Gastrocnemius medialis (tissue), 4 donors: Measurements from ENCODE around the gene SH3GL1. TPM values are rescaled to one million over a fixed set of nuclear protein-coding genes. Genes with fewer than 3 reads are reported as not detected.

Experiments
- ATAC-seq, 2 donors: fragments of 150-250 bp; one replicate each; pipeline ENCODE4 v1.9.1; 2016
- DNase-seq, 2 donors: peaks; one replicate each; pipeline ENCODE4 v3.0.0-alpha.2; 2019
- H3K27ac ChIP-seq, 4 donors: fragments of 200-600 bp; sonication (generic); 1 replicate in 1 of 4; 2 replicates in 3 of 4; pipeline ENCODE4 v1.5.1; 2016 to 2018; ENCODE audit warnings: mild to moderate bottlenecking in 2 of 4, moderate library complexity in 1 of 4
- H3K27me3 ChIP-seq, 3 donors: fragments of 200-600 bp; sonication (generic) in 2 of 3; 1 replicate in 1 of 3; 2 replicates in 2 of 3; pipeline versions ENCODE4 v1.5.1 to v1.6.0; 2016 to 2019; ENCODE audit warnings: mild to moderate bottlenecking in 1 of 3, moderate library complexity in 1 of 3
- H3K36me3 ChIP-seq, 2 donors: fragments of 200-600 bp; sonication (generic) in 1 of 2; one replicate each; pipeline ENCODE4 v1.5.1; 2017 to 2018
- H3K4me1 ChIP-seq, 2 donors: fragments of 200-600 bp; sonication (generic) in 1 of 2; one replicate each; pipeline ENCODE4 v1.5.1; 2016 to 2017; ENCODE audit warnings: mild to moderate bottlenecking in 2 of 2
- H3K4me3 ChIP-seq, 4 donors: fragments of 200-600 bp; sonication (generic) in 3 of 4; 1 replicate in 1 of 4; 2 replicates in 3 of 4; pipeline ENCODE4 v1.5.1; 2016 to 2019; ENCODE audit warnings: mild to moderate bottlenecking in 2 of 4
- H3K9me3 ChIP-seq, 3 donors: fragments of 200-600 bp; sonication (generic) in 2 of 3; 1 replicate in 1 of 3; 2 replicates in 2 of 3; pipeline ENCODE4 v1.5.1; 2016 to 2019
- POLR2A ChIP-seq, 2 donors: fragments of 450-650 bp; IDR thresholded peaks; one replicate each; pipeline ENCODE4 v1.6.1; 2017; ENCODE audit warnings: antibody characterized with exemption in 2 of 2, mild to moderate bottlenecking in 2 of 2, moderate library complexity in 2 of 2
- in situ Hi-C, 4 donors: fragments of 200-750 bp; cut with MboI; loops; one replicate each; pipeline versions ENCODE4 v1.15.0 to v1.8.0; 2017; ENCODE audit warnings: low sequenced_read_pairs in 4 of 4
- intact Hi-C: fragments of 100-400 bp; cut with DNase I; formaldehyde crosslinking; loops from one replicate; pipeline ENCODE4 v1.15.1; 2023; ENCODE audit warnings: low total_unique reads
- total RNA-seq, 4 donors: library from RNA; depleted of rRNA; stranded (reverse); fragments of >200 nt; gene quantifications; one replicate each; pipeline versions ENCODE4 v1.1.0 to v1.2.3, GENCODE V29; 2016
- TF ChIP-seq, protein P1 (sequence below), 5 experiments: fragments of 450-650 bp in 3 of 5; fragments of 200-600 bp in 2 of 5; sonication (generic) in 2 of 5; IDR thresholded peaks in 4 of 5; conservative IDR thresholded peaks in 1 of 5; 1 replicate in 4 of 5; 2 replicates in 1 of 5; pipeline ENCODE4 v1.5.1; 2016 to 2019; ENCODE audit warnings: antibody characterized with exemption in 5 of 5, mild to moderate bottlenecking in 3 of 5, moderate library complexity in 3 of 5

Gene SH3GL1
- total RNA-seq, 4 donors from 2014 or later = 11.6 to 19.4 (median 15.8) TPM

DNA sequence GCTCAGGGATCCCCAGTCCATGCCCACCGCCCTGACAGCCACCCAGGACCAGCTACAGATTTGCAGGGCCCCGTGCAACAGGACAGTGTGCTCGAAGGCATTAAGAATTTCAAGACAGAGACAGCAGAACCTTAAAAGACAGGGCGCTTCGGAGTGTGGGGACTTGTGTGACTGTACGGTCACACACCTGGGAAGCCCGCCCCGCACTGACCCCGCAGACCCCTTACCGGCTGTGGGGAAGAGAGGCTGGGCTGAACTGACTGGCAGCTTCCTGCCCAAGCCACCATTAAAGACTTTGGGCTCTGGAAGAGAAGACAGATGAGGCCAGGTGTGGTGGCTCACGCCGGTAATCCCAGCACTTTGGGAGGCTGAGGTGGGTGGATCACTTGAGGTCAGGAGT, 76.1 kb downstream of the SH3GL1 start:
- no peak for TF ChIP-seq POLR2A (IDR thresholded peaks at IDR 0.05)
- TF ChIP-seq, protein P1, sequence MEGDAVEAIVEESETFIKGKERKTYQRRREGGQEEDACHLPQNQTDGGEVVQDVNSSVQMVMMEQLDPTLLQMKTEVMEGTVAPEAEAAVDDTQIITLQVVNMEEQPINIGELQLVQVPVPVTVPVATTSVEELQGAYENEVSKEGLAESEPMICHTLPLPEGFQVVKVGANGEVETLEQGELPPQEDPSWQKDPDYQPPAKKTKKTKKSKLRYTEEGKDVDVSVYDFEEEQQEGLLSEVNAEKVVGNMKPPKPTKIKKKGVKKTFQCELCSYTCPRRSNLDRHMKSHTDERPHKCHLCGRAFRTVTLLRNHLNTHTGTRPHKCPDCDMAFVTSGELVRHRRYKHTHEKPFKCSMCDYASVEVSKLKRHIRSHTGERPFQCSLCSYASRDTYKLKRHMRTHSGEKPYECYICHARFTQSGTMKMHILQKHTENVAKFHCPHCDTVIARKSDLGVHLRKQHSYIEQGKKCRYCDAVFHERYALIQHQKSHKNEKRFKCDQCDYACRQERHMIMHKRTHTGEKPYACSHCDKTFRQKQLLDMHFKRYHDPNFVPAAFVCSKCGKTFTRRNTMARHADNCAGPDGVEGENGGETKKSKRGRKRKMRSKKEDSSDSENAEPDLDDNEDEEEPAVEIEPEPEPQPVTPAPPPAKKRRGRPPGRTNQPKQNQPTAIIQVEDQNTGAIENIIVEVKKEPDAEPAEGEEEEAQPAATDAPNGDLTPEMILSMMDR (IDR thresholded peaks at IDR 0.05 in 4 of 5, conservative IDR thresholded peaks at IDR 0.05 in 1 of 5) = no peak
- intact Hi-C loops = no loop called here
- Histone ChIP-seq H3K27me3 (peaks cover 11 to 17% (median 16%) of the 10 kb centered on the region in 3 donors), H3K4me3 (no peak overlapping the region), H3K4me1 (peaks cover 0 to 13% of the 10 kb centered on the region in 2 donors), H3K36me3 (no peaks in the 10 kb centered on the region), H3K27ac (no peak overlapping the region), H3K9me3 (no peaks in the 10 kb centered on the region)
- no peak for DNase-seq
- ATAC-seq = no peak
- in situ Hi-C loops = no loop called here

DNA sequence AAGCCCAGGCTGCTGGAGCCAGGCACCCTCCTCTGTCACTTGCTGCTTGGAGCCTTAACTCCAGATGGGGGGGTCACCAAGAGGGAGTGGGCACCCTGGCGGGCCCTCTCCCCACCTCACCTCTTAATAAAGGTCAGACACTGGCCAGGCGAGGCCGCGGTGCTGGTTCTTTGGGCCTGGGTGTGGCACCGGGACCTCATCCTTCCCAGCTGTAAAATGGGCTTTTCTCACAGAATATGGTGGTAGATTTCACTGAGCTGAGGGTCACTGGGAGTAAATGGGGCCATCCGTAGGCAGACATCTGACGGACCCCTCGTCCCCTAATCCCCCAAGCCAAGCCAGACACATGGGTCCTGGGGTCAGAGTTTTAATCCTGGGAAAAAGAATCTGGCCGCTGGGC, 76.7 kb downstream of the SH3GL1 start:
- H3K4me3 ChIP-seq = no peak overlapping the region
- no peak for ATAC-seq
- in situ Hi-C loops (no loop called here), intact Hi-C loops (no loop called here)
- H3K9me3 ChIP-seq = no peaks in the 10 kb centered on the region
- no peaks in the 10 kb centered on the region for H3K36me3 ChIP-seq
- peaks cover 0 to 13% of the 10 kb centered on the region in 2 donors for H3K4me1 ChIP-seq
- no peak overlapping the region for H3K27ac ChIP-seq
- TF ChIP-seq, protein P1 (IDR thresholded peaks at IDR 0.05 in 4 of 5, conservative IDR thresholded peaks at IDR 0.05 in 1 of 5) = no peak
- TF ChIP-seq POLR2A (IDR thresholded peaks at IDR 0.05) = no peak
- peaks cover 11 to 17% (median 16%) of the 10 kb centered on the region in 3 donors for H3K27me3 ChIP-seq
- no peak for DNase-seq

DNA sequence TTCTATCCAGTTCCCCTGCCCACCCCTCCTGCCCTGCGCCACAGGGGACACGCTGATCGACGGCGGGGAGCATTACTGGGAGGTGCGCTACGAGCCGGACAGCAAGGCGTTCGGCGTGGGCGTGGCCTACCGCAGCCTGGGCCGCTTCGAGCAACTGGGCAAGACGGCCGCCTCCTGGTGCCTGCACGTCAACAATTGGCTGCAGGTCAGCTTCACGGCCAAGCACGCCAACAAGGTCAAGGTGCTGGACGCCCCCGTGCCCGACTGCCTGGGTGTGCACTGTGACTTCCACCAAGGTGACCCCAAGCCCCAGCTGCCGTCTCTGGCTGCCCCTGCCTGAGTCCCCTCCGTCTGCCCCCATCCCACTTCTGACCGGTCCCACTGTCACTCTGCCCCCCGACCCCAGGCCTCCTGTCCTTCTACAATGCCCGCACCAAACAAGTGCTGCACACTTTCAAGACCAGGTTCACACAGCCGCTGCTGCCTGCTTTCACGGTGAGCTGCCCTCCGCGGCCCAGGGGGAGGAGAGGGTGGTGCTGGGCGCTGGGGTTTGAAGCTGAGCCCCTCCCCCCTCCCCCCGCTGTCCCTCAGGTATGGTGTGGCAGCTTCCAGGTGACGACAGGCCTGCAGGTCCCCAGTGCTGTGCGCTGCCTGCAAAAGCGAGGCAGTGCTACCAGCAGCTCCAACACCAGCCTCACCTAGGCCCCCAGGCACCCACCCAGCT, 77.2 kb downstream of the SH3GL1 start:
- intact Hi-C loops = no loop called here
- Histone ChIP-seq H3K36me3 (no peaks in the 10 kb centered on the region), H3K27me3 (peaks cover 11 to 17% (median 16%) of the 10 kb centered on the region in 3 donors), H3K9me3 (no peaks in the 10 kb centered on the region), H3K4me1 (peaks cover 0 to 13% of the 10 kb centered on the region in 2 donors), H3K4me3 (no peak overlapping the region), H3K27ac (no peak overlapping the region)
- in situ Hi-C loops = no loop called here
- no peak for TF ChIP-seq POLR2A (IDR thresholded peaks at IDR 0.05)
- TF ChIP-seq, protein P1 (IDR thresholded peaks at IDR 0.05 in 4 of 5, conservative IDR thresholded peaks at IDR 0.05 in 1 of 5) = no peak
- no peak for ATAC-seq
- no peak for DNase-seq

DNA sequence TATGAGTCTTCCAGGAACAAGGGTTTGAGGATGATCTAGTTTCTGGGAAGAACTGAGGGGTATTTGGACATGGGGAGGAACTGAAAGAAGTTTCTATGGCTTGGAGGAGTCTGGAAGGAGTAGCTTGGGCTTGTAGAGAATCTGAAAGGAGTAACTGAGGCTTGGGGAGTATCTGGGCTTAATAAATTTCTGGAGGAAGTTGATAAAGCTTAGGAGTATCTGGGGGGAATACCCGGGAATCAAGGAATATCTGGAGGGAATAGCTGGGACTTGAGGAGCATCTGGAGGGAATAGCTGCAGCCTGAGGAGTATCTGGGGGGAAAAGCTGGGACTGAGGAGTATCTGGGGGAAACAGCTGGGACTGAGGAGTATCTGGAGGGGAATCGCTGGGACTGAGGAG, 79.9 kb downstream of the SH3GL1 start:
- no peak overlapping the region for H3K27ac ChIP-seq
- intact Hi-C loops = no loop called here
- TF ChIP-seq, protein P1 (IDR thresholded peaks at IDR 0.05 in 4 of 5, conservative IDR thresholded peaks at IDR 0.05 in 1 of 5) = no peak
- no peak for TF ChIP-seq POLR2A (IDR thresholded peaks at IDR 0.05)
- H3K4me3 ChIP-seq = no peak overlapping the region
- no peaks in the 10 kb centered on the region for H3K27me3 ChIP-seq
- H3K4me1 ChIP-seq = no peaks in the 10 kb centered on the region
- H3K36me3 ChIP-seq = no peaks in the 10 kb centered on the region
- DNase-seq (no peak), ATAC-seq (no peak)
- in situ Hi-C loops = no loop called here
- H3K9me3 ChIP-seq = no peaks in the 10 kb centered on the region
